Spleen (tissue), 11 donors: ENCODE data around the gene CDH13. TPM values are rescaled to one million over a fixed set of nuclear protein-coding genes. Genes with fewer than 3 reads are reported as not detected.

Experiments used
- DNase-seq: peaks from one replicate; pipeline ENCODE4 v3.0.0-alpha.2; 2020
- H3K27ac ChIP-seq, 8 donors: fragments of 200-600 bp; sonication (generic) in 7 of 8; 1 replicate in 4 of 8; 2 replicates in 4 of 8; pipeline versions ENCODE4 v1.5.0 to v1.8.0; 2016 to 2021; ENCODE audit warnings: inconsistent platforms in 4 of 8, mild to moderate bottlenecking in 4 of 8, moderate library complexity in 1 of 8
- H3K27me3 ChIP-seq, 7 donors: fragments of 200-600 bp; sonication (generic) in 6 of 7; replicated peaks in 1 of 7; 1 replicate in 4 of 7; 2 replicates in 3 of 7; pipeline versions ENCODE4 v1.5.0 to v1.8.0; 2016 to 2021; ENCODE audit warnings: inconsistent platforms in 3 of 7, mild to moderate bottlenecking in 1 of 7
- H3K36me3 ChIP-seq, 6 donors: fragments of 200-600 bp; sonication (generic) in 5 of 6; 1 replicate in 4 of 6; 2 replicates in 2 of 6; pipeline versions ENCODE4 v1.5.0 to v1.8.0; 2016 to 2021; ENCODE audit warnings: inconsistent platforms in 2 of 6
- H3K4me1 ChIP-seq, 6 donors: fragments of 200-600 bp; sonication (generic) in 5 of 6; 1 replicate in 3 of 6; 2 replicates in 3 of 6; pipeline versions ENCODE4 v1.5.0 to v1.8.0; 2016 to 2021; ENCODE audit warnings: inconsistent platforms in 3 of 6
- H3K4me3 ChIP-seq, 8 donors: fragments of 200-600 bp; sonication (generic) in 7 of 8; 1 replicate in 4 of 8; 2 replicates in 4 of 8; pipeline versions ENCODE4 v1.5.0 to v1.8.0; 2016 to 2021; ENCODE audit warnings: inconsistent platforms in 4 of 8, mild to moderate bottlenecking in 4 of 8, moderate library complexity in 2 of 8
- H3K9me3 ChIP-seq, 8 donors: fragments of 200-600 bp; sonication (generic) in 7 of 8; 1 replicate in 4 of 8; 2 replicates in 4 of 8; pipeline versions ENCODE4 v1.5.0 to v1.8.0; 2016 to 2021; ENCODE audit warnings: inconsistent platforms in 4 of 8
- POLR2A ChIP-seq, 3 donors: fragments of 450-650 bp; IDR thresholded peaks; one replicate each; pipeline ENCODE4 v1.5.1; 2017; ENCODE audit warnings: antibody characterized with exemption in 3 of 3, mild to moderate bottlenecking in 1 of 3
- POLR2AphosphoS5 ChIP-seq, 3 donors: sonication (generic); formaldehyde crosslinking; IDR thresholded peaks; one replicate each; pipeline ENCODE4 v1.5.1; 2017; ENCODE audit warnings: antibody characterized with exemption in 3 of 3
- WGBS, 5 donors: extraction: QIAGEN DNeasy Blood & Tissue Kit in 3 of 5; methylation state at CpG; one replicate each; pipeline versions ENCODE4 v1.1.5 to v1.1.7; 2013 to 2018; 5-methylcytosine and 5-hydroxymethylcytosine counted together
- intact Hi-C: fragments of 100-400 bp; cut with DNase I; formaldehyde crosslinking; loops from one replicate; pipeline ENCODE4 v1.15.0; 2023; ENCODE audit warnings: low total_unique reads
- polyA plus RNA-seq, 3 donors: library from polyadenylated mRNA; stranded (reverse); fragments of 200-250 nt; gene quantifications; one replicate each; pipeline ENCODE4 v1.2.1, GENCODE V29; 2013
- total RNA-seq, 7 donors: library from RNA; depleted of rRNA in 3 of 7; stranded (reverse); fragments of >200 nt in 3 of 7; fragmentation: NEBNext Ultra II Directional in 4 of 7; extraction: Animal tissue kit (Norgen Biotek cat#: 25700) in 4 of 7; gene quantifications; one replicate each; pipeline versions ENCODE4 v1.1.0 to v1.2.1, GENCODE V29; 2016 to 2021
- TF ChIP-seq, protein P1 (sequence below), 11 experiments: fragments of 200-600 bp in 7 of 11; fragments of 450-650 bp in 4 of 11; sonication (generic) in 4 of 11; IDR thresholded peaks in 8 of 11; conservative IDR thresholded peaks in 3 of 11; 1 replicate in 7 of 11; 2 replicates in 4 of 11; pipeline versions ENCODE4 v1.4.0 to v1.8.0; 2016 to 2021; ENCODE audit warnings: antibody characterized with exemption in 11 of 11, inconsistent platforms in 4 of 11, mild to moderate bottlenecking in 1 of 11
- donor health status: healthy with polysubstance abuse.
- donor health status: DM: no; HTN: no; CAD: no; lungs with moderate emphysema.
- donor health status: DM: no; HTN: no; CAD: no.
- donor health status: Bipolar disorder and iron deficiency.
- donor health status: healthy.
- donor health status: DM: no; HTN: no; CAD: no.
- donor health status: DM: yes; HTN: yes; CAD: no.

The CDH13 gene
- total and polyA plus RNA-seq, 10 donors: 0.13 to 4.6 (median 1.1) TPM

DNA sequence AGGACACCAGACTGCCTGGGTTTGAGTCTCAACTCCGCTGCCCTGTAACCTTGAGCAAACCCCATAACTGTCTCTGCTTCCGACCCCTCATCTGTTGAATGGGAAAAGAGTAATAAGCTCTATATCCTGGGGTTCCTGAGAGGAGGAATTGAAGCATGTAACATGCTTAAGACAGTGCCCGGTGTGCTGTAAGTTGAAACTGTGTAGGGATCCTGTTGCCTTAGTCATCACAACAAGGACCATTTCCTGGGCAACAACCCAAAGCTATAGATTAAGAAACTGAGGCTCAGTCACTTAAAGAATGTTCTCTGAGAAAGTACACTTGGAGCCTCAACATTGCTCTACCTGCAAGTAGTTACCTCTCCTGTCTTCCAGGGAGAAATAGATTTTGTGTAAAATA is 23.0 kb downstream of the CDH13 start:
- Histone ChIP-seq H3K4me3 (no peak overlapping the region), H3K9me3 (no peaks in the 10 kb centered on the region), H3K4me1 (peaks cover 9 to 45% (median 28%) of the 10 kb centered on the region in 6 donors), H3K27ac (no peak overlapping the region), H3K27me3 (peaks cover 0 to 9% (median 0%) of the 10 kb centered on the region in 7 donors), H3K36me3 (no peaks in the 10 kb centered on the region)
- 80 to 96% (median 92%) methylated on average over 3 of the region's 3 CpGs for WGBS, 5 donors
- intact Hi-C loops: no loop called here
- no peak for TF ChIP-seq POLR2AphosphoS5 (IDR thresholded peaks at IDR 0.05)
- TF ChIP-seq, protein P1, sequence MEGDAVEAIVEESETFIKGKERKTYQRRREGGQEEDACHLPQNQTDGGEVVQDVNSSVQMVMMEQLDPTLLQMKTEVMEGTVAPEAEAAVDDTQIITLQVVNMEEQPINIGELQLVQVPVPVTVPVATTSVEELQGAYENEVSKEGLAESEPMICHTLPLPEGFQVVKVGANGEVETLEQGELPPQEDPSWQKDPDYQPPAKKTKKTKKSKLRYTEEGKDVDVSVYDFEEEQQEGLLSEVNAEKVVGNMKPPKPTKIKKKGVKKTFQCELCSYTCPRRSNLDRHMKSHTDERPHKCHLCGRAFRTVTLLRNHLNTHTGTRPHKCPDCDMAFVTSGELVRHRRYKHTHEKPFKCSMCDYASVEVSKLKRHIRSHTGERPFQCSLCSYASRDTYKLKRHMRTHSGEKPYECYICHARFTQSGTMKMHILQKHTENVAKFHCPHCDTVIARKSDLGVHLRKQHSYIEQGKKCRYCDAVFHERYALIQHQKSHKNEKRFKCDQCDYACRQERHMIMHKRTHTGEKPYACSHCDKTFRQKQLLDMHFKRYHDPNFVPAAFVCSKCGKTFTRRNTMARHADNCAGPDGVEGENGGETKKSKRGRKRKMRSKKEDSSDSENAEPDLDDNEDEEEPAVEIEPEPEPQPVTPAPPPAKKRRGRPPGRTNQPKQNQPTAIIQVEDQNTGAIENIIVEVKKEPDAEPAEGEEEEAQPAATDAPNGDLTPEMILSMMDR (IDR thresholded peaks at IDR 0.05 in 8 of 11, conservative IDR thresholded peaks at IDR 0.05 in 3 of 11): no peak
- TF ChIP-seq POLR2A (IDR thresholded peaks at IDR 0.05): no peak
- no peak for DNase-seq

DNA sequence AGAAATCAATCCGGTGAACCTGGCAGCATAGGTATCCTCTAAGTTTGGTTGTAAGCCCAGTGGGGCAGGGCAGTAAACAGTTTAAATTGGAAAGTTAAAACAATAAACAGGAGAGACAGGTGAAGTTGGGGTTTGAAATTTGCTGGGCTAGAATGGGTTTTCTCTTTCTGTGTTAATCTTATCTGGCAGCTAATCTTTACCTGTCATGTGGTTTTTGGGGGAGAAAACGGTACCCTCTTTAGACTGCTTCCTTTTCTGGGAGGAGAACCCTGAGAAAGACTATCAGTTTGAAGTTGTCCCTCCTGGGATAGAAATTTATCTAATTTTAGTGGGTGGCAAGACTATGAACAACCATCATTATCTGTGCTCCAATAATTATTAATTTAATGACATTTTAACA is 24.0 kb downstream of the CDH13 start:
- WGBS, 5 donors: 42 to 63% (median 54%) methylated on average over 2 of the region's 2 CpGs
- no peak for DNase-seq
- Histone ChIP-seq H3K27ac (peak overlapping the region in 2 of 8 donors; percentile 2 to 63), H3K27me3 (peaks cover 0 to 9% (median 0%) of the 10 kb centered on the region in 7 donors), H3K36me3 (no peaks in the 10 kb centered on the region), H3K9me3 (no peaks in the 10 kb centered on the region), H3K4me1 (peaks cover 9 to 56% (median 38%) of the 10 kb centered on the region in 6 donors), H3K4me3 (no peak overlapping the region)
- intact Hi-C loops: no loop called here
- TF ChIP-seq POLR2A (IDR thresholded peaks at IDR 0.05): no peak
- TF ChIP-seq, protein P1 (IDR thresholded peaks at IDR 0.05 in 8 of 11, conservative IDR thresholded peaks at IDR 0.05 in 3 of 11): no peak

DNA sequence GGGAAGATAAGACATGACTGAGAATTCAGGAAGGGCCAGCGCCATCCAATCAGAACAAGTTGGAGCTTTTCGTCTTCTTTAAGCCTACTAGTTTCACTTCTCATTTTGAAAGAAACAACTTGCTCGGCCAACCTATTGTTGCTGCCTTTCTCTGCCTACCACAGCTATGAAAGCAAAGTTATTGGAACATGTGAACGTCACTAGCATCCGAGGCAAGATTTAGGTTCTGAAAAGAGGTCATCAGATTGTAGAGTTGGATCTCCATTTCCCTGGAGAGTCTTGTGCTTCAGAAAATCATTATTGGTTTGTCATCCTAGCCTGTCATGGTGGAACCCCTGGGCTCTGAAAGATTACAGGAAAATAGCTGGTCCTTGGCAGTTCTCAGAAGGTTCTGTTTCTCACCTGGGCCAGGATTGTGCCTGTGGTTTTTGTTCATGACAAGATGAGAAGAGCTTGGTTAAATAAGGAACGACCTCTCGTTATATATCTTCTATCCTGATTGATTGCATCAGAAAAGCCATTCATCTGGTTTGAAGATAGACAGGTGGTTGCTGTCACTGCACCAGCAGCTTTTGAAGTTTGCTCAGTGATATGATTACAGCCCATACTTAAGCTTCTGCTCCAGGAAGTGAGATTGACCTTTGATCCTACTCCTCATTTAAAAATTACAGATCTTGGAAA is 25.3 kb downstream of the CDH13 start:
- peaks cover 9 to 60% (median 41%) of the 10 kb centered on the region in 6 donors for H3K4me1 ChIP-seq
- intact Hi-C loops: no loop called here
- TF ChIP-seq POLR2A (IDR thresholded peaks at IDR 0.05) (no peak), POLR2AphosphoS5 (IDR thresholded peaks at IDR 0.05) (no peak)
- TF ChIP-seq, protein P1 (IDR thresholded peaks at IDR 0.05 in 8 of 11, conservative IDR thresholded peaks at IDR 0.05 in 3 of 11): no peak
- H3K4me3 ChIP-seq: peak overlapping the region in 1 of 8 donors; percentile 7
- H3K36me3 ChIP-seq: no peaks in the 10 kb centered on the region
- H3K27ac ChIP-seq: peak overlapping the region in 4 of 8 donors; percentile 53 to 84 (median 63)
- no peak for DNase-seq
- 52 to 63% (median 62%) methylated on average over 7 of the region's 7 CpGs for WGBS, 5 donors
- no peaks in the 10 kb centered on the region for H3K9me3 ChIP-seq
- H3K27me3 ChIP-seq: peaks cover 0 to 9% (median 0%) of the 10 kb centered on the region in 7 donors

DNA sequence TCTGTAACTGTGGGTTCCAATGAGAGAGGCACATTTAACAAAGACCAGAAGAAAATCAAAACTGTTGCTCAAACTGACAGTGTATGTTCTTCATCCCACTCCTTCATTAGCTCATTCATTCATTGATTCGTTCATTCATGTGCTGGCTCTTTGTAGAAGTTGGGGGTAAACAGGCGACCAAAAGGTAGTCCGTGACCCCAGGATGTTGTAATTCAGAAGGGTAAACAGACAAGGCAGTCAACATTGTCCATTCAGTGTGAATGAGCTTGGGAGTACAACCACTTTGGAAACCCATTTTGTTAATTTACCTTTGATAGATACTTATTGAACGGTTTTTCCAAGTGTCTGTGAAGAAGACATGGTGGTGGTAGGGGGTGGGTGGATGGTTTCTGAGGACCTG is 26.1 kb downstream of the CDH13 start:
- H3K4me1 ChIP-seq: peaks cover 9 to 60% (median 41%) of the 10 kb centered on the region in 6 donors
- DNase-seq: no peak
- peak overlapping the region in 5 of 8 donors; percentile 60 to 84 (median 62) for H3K27ac ChIP-seq
- peaks cover 0 to 9% (median 0%) of the 10 kb centered on the region in 7 donors for H3K27me3 ChIP-seq
- no peaks in the 10 kb centered on the region for H3K36me3 ChIP-seq
- no peak for TF ChIP-seq POLR2A (IDR thresholded peaks at IDR 0.05)
- TF ChIP-seq POLR2AphosphoS5 (IDR thresholded peaks at IDR 0.05): no peak
- TF ChIP-seq, protein P1 (IDR thresholded peaks at IDR 0.05 in 8 of 11, conservative IDR thresholded peaks at IDR 0.05 in 3 of 11): no peak
- no peaks in the 10 kb centered on the region for H3K9me3 ChIP-seq
- 82 to 91% (median 89%) methylated on average over 4 of the region's 4 CpGs for WGBS, 5 donors
- no peak overlapping the region for H3K4me3 ChIP-seq
- intact Hi-C loops: no loop called here
